Activated CD4-positive, alpha-beta T cell treated with anti-CD3 and anti-CD28 coated beads, Interleukin-2, amount 10 ng/mL, durations not matched to agents 7 days and 5 days (primary cell): Measurements from ENCODE around the gene LRP10. TPM values are rescaled to one million over a fixed set of nuclear protein-coding genes. Genes with fewer than 3 reads are reported as not detected.
"Not testable (repeated sequence)": the region's sequence is repeated elsewhere in the genome, so short reads cannot be mapped to it uniquely, and the experiment has no call there.

ENCODE experiments used
- CTCF ChIA-PET: fragments of 350-600 bp; sonication (Branson Sonifier 250); formaldehyde crosslinking; loops from one replicate; lab custom pipeline; 2021; ENCODE audit warnings: antibody characterized with exemption; lab: Charles Lee
- POLR2A ChIA-PET: fragments of 350-600 bp; sonication (Branson Sonifier 250); formaldehyde crosslinking; loops from one replicate; lab custom pipeline; 2021; ENCODE audit warnings: antibody characterized with exemption; lab: Charles Lee
- DNase-seq: peaks from one replicate; pipeline ENCODE4 v3.0.0-alpha.2; 2020
- H3K27ac Mint-ChIP-seq: one replicate; pipeline ENCODE4 v1.8.0; 2021; ENCODE audit warnings: mild to moderate bottlenecking, moderate library complexity, mixed read lengths
- H3K27me3 Mint-ChIP-seq: one replicate; pipeline ENCODE4 v1.8.0; 2021; ENCODE audit warnings: mixed read lengths
- H3K36me3 Mint-ChIP-seq: one replicate; pipeline ENCODE4 v1.8.0; 2021; ENCODE audit warnings: low read depth, mixed read lengths
- H3K4me1 Mint-ChIP-seq: one replicate; pipeline ENCODE4 v1.8.0; 2021; ENCODE audit warnings: mixed read lengths
- H3K4me3 Mint-ChIP-seq: one replicate; pipeline ENCODE4 v1.8.0; 2021; ENCODE audit warnings: mild to moderate bottlenecking, moderate library complexity, mixed read lengths
- H3K9me3 Mint-ChIP-seq: one replicate; pipeline ENCODE4 v1.8.0; 2021; ENCODE audit warnings: mixed read lengths
- total RNA-seq, 2 experiments: library from RNA; stranded (reverse); gene quantifications; one replicate each; pipeline ENCODE4 v1.2.3, GENCODE V29; 2021

The LRP10 gene
- total RNA-seq, 2 experiments from 2014 or later = 60.0 to 63.5 TPM

GRCh38 chr14:22854963-22855724, 16.4 kb upstream of the LRP10 start:
- CTCF ChIA-PET = interaction anchor here (0.6 to 8.5 kb wide), 20 partner anchors 9 to 299 kb away, joined by 3 to 91 read pairs (median 7); partner anchors contain the start of genes LRP10, MMP14 and MRPL52
- Mint-ChIP-seq H3K27me3 (peaks cover 24% of the 10 kb centered on the region), H3K27ac (no peak overlapping the region), H3K9me3 (peaks cover 2% of the 10 kb centered on the region), H3K4me3 (no peak overlapping the region), H3K36me3 (no peaks in the 10 kb centered on the region), H3K4me1 (peaks cover 45% of the 10 kb centered on the region)
- POLR2A ChIA-PET = interaction anchor here (0.6 kb wide), 1 partner anchor 152 kb away, joined by 3 read pairs; no protein-coding TSS in a partner anchor
- DNase-seq = peak; percentile 32

GRCh38 chr14:22856428-22856827, 15.1 kb upstream of the LRP10 start:
- CTCF ChIA-PET = interaction anchor here (1.9 to 8.5 kb wide), 5 partner anchors 16 to 289 kb away, joined by 5 to 91 read pairs (median 50); partner anchors contain the start of genes LRP10 and MRPL52
- Mint-ChIP-seq H3K4me3 (no peak overlapping the region), H3K9me3 (peaks cover 4% of the 10 kb centered on the region), H3K36me3 (peaks cover 2% of the 10 kb centered on the region), H3K27ac (no peak overlapping the region), H3K27me3 (peaks cover 34% of the 10 kb centered on the region), H3K4me1 (peaks cover 41% of the 10 kb centered on the region)
- DNase-seq = no peak
- POLR2A ChIA-PET = no interaction called here

GRCh38 chr14:22860377-22860776, 11.2 kb upstream of the LRP10 start:
- CTCF ChIA-PET = interaction anchor here (1.0 to 7.3 kb wide), 7 partner anchors 8 to 304 kb away, joined by 3 to 50 read pairs (median 8); partner anchors contain the start of gene LRP10
- DNase-seq, H3K9me3 Mint-ChIP-seq, H3K4me3 Mint-ChIP-seq, H3K27ac Mint-ChIP-seq, POLR2A ChIA-PET, H3K36me3 Mint-ChIP-seq: not testable (repeated sequence)
- Mint-ChIP-seq H3K4me1 (peaks cover 19% of the 10 kb centered on the region), H3K27me3 (peaks cover 49% of the 10 kb centered on the region)

GRCh38 chr14:22861651-22862050, 9.9 kb upstream of the LRP10 start:
- Mint-ChIP-seq H3K4me1 (peaks cover 15% of the 10 kb centered on the region), H3K27ac (no peak overlapping the region), H3K36me3 (peaks cover 7% of the 10 kb centered on the region), H3K9me3 (peaks cover 8% of the 10 kb centered on the region), H3K27me3 (peaks cover 41% of the 10 kb centered on the region), H3K4me3 (no peak overlapping the region)
- POLR2A ChIA-PET = no interaction called here
- no peak for DNase-seq
- CTCF ChIA-PET = interaction anchor here (1.7 to 7.3 kb wide), 5 partner anchors 9 to 305 kb away, joined by 4 to 50 read pairs (median 8); partner anchors contain the start of gene LRP10

- H3K27me3 Mint-ChIP-seq = peaks cover 26% of the 10 kb centered on the region
- no peak overlapping the region for H3K4me3 Mint-ChIP-seq
- peaks cover 8% of the 10 kb centered on the region for H3K9me3 Mint-ChIP-seq
- ChIA-PET CTCF (interaction anchor here (0.7 to 6.2 kb wide), 3 partner anchors 12 to 294 kb away, joined by 3 to 38 read pairs (median 3); no protein-coding TSS in a partner anchor), POLR2A (no interaction called here)
- no peak for DNase-seq
- no peak overlapping the region for H3K27ac Mint-ChIP-seq
- peaks cover 2% of the 10 kb centered on the region for H3K4me1 Mint-ChIP-seq
- peaks cover 7% of the 10 kb centered on the region for H3K36me3 Mint-ChIP-seq
Observed at GRCh38 chr14:22864979-22865378, 6.6 kb upstream of the LRP10 start.

- DNase-seq = no peak
- peaks cover 7% of the 10 kb centered on the region for H3K36me3 Mint-ChIP-seq
- peaks cover 9% of the 10 kb centered on the region for H3K4me1 Mint-ChIP-seq
- ChIA-PET POLR2A (interaction anchor here (0.6 kb wide), 1 partner anchor 15 kb away, joined by 3 read pairs; no protein-coding TSS in a partner anchor), CTCF (interaction anchor here (0.7 to 6.2 kb wide), 5 partner anchors 8 to 1013 kb away, joined by 3 to 38 read pairs (median 3); no protein-coding TSS in a partner anchor)
- peaks cover 6% of the 10 kb centered on the region for H3K9me3 Mint-ChIP-seq
- peaks cover 22% of the 10 kb centered on the region for H3K27me3 Mint-ChIP-seq
- no peak overlapping the region for H3K27ac Mint-ChIP-seq
- H3K4me3 Mint-ChIP-seq = no peak overlapping the region
Observed at GRCh38 chr14:22865424-22866405, 5.8 kb upstream of the LRP10 start.

- ChIA-PET POLR2A (no interaction called here), CTCF (interaction anchor here (0.7 to 6.2 kb wide), 5 partner anchors 9 to 1015 kb away, joined by 3 to 38 read pairs (median 3); no protein-coding TSS in a partner anchor)
- H3K4me3 Mint-ChIP-seq = no peak overlapping the region
Observed at GRCh38 chr14:22866874-22867273, 4.7 kb upstream of the LRP10 start.

GRCh38 chr14:22870811-22871223, 723 bp upstream of the LRP10 start:
- Mint-ChIP-seq H3K9me3 (no peaks in the 10 kb centered on the region), H3K27ac (peak overlapping the region; percentile 99), H3K27me3 (no peaks in the 10 kb centered on the region), H3K4me1 (peaks cover 26% of the 10 kb centered on the region), H3K4me3 (peak overlapping the region; percentile 89), H3K36me3 (peaks cover 17% of the 10 kb centered on the region)
- ChIA-PET POLR2A (interaction anchor here (0.6 kb wide), 2 partner anchors 59 to 220 kb away, joined by 3 to 4 read pairs; no protein-coding TSS in a partner anchor), CTCF (interaction anchor here (0.5 to 5.2 kb wide), 12 partner anchors 11 to 425 kb away, joined by 3 to 50 read pairs (median 5); partner anchors contain the start of gene REM2)
- DNase-seq = no peak

More at GRCh38 chr14:22866874-22867273, 4.7 kb upstream of the LRP10 start:
- peaks cover 10% of the 10 kb centered on the region for H3K27me3 Mint-ChIP-seq
- peaks cover 12% of the 10 kb centered on the region for H3K4me1 Mint-ChIP-seq
- H3K9me3 Mint-ChIP-seq = peaks cover 1% of the 10 kb centered on the region
- DNase-seq = no peak
- no peak overlapping the region for H3K27ac Mint-ChIP-seq
- peaks cover 2% of the 10 kb centered on the region for H3K36me3 Mint-ChIP-seq

GRCh38 chr14:22872033-22872832, 693 bp downstream of the LRP10 start:
- peak; percentile 76 for DNase-seq
- CTCF ChIA-PET = interaction anchor here (0.6 to 5.2 kb wide), 23 partner anchors 10 to 354 kb away, joined by 3 to 50 read pairs (median 5); partner anchors contain the start of gene REM2
- POLR2A ChIA-PET = no interaction called here
- H3K4me1 Mint-ChIP-seq = peaks cover 26% of the 10 kb centered on the region
- no peaks in the 10 kb centered on the region for H3K27me3 Mint-ChIP-seq
- H3K27ac Mint-ChIP-seq = peak overlapping the region; percentile 99
- peaks cover 31% of the 10 kb centered on the region for H3K36me3 Mint-ChIP-seq
- no peaks in the 10 kb centered on the region for H3K9me3 Mint-ChIP-seq
- peak overlapping the region; percentile 89 for H3K4me3 Mint-ChIP-seq

- no peaks in the 10 kb centered on the region for H3K9me3 Mint-ChIP-seq
- H3K27me3 Mint-ChIP-seq = no peaks in the 10 kb centered on the region
- POLR2A ChIA-PET = no interaction called here
Observed at GRCh38 chr14:22872833-22873520, 1.4 kb downstream of the LRP10 start.

More at GRCh38 chr14:22872833-22873520, 1.4 kb downstream of the LRP10 start:
- no peak for DNase-seq
- CTCF ChIA-PET = interaction anchor here (0.6 to 5.2 kb wide), 17 partner anchors 9 to 354 kb away, joined by 3 to 50 read pairs (median 5); partner anchors contain the start of gene REM2
- peaks cover 33% of the 10 kb centered on the region for H3K36me3 Mint-ChIP-seq
- peak overlapping the region; percentile 89 for H3K4me3 Mint-ChIP-seq
- peaks cover 26% of the 10 kb centered on the region for H3K4me1 Mint-ChIP-seq
- H3K27ac Mint-ChIP-seq = peak overlapping the region; percentile 91
